HL-60 (cell line): ENCODE measurements around the gene NOP9.

Source experiments
- DNase-seq, 2 experiments: peaks; one replicate each; pipeline ENCODE4 v3.0.0-alpha.2; 2010 to 2020; ENCODE audit warnings: low read depth in 1 of 2, low spot score in 1 of 2
- H3K27ac ChIP-seq: fragments of 250-450 bp; sonication (Bioruptor Pico); replicated peaks from 2 replicates; pipeline ENCODE4 v1.5.1; 2020; ENCODE audit warnings: mild to moderate bottlenecking, moderate library complexity
- H3K27me3 ChIP-seq: fragments of 250-450 bp; sonication (Bioruptor Pico); 2 replicates; pipeline ENCODE4 v1.5.1; 2021; ENCODE audit warnings: mild to moderate bottlenecking, moderate library complexity; ENCODE audit not compliant: insufficient read depth, poor library complexity, severe bottlenecking
- H3K4me3 ChIP-seq: replicated peaks from 2 replicates; pipeline ENCODE4 v1.5.1; 2011; ENCODE audit warnings: mild to moderate bottlenecking, control low read depth, low read length; ENCODE audit not compliant: insufficient read depth
- GABPA ChIP-seq: IDR thresholded peaks from 2 replicates; pipeline ENCODE4 v1.6.1; 2012; ENCODE audit warnings: low read depth
- POLR2AphosphoS5 ChIP-seq: IDR thresholded peaks from 2 replicates; pipeline ENCODE4 v1.6.1; 2012; ENCODE audit warnings: low read depth
- SPI1 ChIP-seq: IDR thresholded peaks from 2 replicates; pipeline ENCODE4 v1.6.1; 2012; ENCODE audit warnings: low read depth, mild to moderate bottlenecking, borderline replicate concordance
- TF ChIP-seq, protein P1 (sequence below): IDR thresholded peaks from 2 replicates; pipeline ENCODE4 v1.6.1; 2012; ENCODE audit warnings: low read depth; ENCODE audit not compliant: insufficient replicate concordance
- TF ChIP-seq, protein P2 (sequence below): IDR thresholded peaks from one replicate; pipeline ENCODE4 v1.5.1; 2011; ENCODE audit warnings: low read length, control low read depth, inconsistent platforms; ENCODE audit not compliant: insufficient read depth

Gene NOP9

DNA sequence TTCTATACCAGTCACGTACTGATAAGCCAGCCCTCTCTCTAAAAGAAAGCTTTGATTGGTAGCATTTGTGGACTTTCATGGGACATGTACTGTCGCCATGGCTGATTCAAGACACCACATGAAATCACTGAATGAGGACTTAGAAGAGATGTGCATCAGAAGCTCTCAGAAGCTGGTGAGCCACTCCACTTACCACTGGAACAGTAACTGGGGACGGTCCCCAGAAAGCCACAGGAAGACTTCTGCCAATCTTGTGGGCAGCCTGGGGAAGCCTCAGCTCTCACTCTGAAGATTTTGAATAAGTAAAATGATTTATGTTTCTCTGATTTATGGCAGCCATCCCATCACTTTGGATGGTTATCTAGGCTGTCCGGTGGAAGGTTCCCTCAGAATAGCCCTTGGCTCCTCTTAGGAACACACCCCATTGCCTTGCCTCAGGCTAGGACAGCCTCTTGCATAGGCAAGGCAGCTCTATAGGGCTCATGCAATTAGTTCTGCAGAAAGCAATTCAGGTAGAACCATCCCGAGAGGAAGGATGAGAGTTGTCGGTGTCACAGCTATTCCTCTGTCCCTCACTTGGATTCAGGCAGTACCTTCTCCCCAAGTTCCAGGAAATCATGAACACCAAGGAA lies 9.9 kb upstream of the NOP9 start:
- no peaks in the 10 kb centered on the region for H3K27me3 ChIP-seq
- TF ChIP-seq, protein P1, sequence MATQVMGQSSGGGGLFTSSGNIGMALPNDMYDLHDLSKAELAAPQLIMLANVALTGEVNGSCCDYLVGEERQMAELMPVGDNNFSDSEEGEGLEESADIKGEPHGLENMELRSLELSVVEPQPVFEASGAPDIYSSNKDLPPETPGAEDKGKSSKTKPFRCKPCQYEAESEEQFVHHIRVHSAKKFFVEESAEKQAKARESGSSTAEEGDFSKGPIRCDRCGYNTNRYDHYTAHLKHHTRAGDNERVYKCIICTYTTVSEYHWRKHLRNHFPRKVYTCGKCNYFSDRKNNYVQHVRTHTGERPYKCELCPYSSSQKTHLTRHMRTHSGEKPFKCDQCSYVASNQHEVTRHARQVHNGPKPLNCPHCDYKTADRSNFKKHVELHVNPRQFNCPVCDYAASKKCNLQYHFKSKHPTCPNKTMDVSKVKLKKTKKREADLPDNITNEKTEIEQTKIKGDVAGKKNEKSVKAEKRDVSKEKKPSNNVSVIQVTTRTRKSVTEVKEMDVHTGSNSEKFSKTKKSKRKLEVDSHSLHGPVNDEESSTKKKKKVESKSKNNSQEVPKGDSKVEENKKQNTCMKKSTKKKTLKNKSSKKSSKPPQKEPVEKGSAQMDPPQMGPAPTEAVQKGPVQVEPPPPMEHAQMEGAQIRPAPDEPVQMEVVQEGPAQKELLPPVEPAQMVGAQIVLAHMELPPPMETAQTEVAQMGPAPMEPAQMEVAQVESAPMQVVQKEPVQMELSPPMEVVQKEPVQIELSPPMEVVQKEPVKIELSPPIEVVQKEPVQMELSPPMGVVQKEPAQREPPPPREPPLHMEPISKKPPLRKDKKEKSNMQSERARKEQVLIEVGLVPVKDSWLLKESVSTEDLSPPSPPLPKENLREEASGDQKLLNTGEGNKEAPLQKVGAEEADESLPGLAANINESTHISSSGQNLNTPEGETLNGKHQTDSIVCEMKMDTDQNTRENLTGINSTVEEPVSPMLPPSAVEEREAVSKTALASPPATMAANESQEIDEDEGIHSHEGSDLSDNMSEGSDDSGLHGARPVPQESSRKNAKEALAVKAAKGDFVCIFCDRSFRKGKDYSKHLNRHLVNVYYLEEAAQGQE, result no peak
- TF ChIP-seq SPI1 (no peak), GABPA (no peak), POLR2AphosphoS5 (no peak)
- TF ChIP-seq, protein P2, sequence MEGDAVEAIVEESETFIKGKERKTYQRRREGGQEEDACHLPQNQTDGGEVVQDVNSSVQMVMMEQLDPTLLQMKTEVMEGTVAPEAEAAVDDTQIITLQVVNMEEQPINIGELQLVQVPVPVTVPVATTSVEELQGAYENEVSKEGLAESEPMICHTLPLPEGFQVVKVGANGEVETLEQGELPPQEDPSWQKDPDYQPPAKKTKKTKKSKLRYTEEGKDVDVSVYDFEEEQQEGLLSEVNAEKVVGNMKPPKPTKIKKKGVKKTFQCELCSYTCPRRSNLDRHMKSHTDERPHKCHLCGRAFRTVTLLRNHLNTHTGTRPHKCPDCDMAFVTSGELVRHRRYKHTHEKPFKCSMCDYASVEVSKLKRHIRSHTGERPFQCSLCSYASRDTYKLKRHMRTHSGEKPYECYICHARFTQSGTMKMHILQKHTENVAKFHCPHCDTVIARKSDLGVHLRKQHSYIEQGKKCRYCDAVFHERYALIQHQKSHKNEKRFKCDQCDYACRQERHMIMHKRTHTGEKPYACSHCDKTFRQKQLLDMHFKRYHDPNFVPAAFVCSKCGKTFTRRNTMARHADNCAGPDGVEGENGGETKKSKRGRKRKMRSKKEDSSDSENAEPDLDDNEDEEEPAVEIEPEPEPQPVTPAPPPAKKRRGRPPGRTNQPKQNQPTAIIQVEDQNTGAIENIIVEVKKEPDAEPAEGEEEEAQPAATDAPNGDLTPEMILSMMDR, result no peak
- no peak overlapping the region for H3K4me3 ChIP-seq
- H3K27ac ChIP-seq, result no peak overlapping the region
- no peak for DNase-seq

DNA sequence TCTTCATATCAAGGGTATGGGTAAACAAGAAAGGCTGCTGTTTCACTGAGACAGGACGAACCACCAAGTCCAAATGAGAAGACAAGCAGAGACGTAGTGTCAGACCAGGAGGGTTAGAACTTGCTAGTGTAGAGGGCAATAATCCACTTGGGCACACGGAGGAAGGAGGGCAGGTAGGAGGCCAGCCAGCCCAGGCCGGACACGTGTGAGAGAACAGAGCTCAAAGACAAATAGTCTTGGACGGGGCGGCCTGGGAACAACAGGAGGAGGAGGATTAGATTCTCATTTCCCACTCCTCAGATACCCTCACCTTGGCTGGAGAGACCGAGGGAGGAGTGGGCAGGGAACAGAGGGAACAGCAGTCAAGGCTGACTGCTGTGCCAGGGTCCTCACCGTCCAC lies 8.9 kb upstream of the NOP9 start:
- Histone ChIP-seq H3K27me3 (no peaks in the 10 kb centered on the region), H3K27ac (no peak overlapping the region), H3K4me3 (no peak overlapping the region)
- DNase-seq, result no peak
- TF ChIP-seq, protein P2, result no peak
- no peak for TF ChIP-seq SPI1
- no peak for TF ChIP-seq GABPA
- TF ChIP-seq POLR2AphosphoS5, result no peak
- TF ChIP-seq, protein P1, result no peak

DNA sequence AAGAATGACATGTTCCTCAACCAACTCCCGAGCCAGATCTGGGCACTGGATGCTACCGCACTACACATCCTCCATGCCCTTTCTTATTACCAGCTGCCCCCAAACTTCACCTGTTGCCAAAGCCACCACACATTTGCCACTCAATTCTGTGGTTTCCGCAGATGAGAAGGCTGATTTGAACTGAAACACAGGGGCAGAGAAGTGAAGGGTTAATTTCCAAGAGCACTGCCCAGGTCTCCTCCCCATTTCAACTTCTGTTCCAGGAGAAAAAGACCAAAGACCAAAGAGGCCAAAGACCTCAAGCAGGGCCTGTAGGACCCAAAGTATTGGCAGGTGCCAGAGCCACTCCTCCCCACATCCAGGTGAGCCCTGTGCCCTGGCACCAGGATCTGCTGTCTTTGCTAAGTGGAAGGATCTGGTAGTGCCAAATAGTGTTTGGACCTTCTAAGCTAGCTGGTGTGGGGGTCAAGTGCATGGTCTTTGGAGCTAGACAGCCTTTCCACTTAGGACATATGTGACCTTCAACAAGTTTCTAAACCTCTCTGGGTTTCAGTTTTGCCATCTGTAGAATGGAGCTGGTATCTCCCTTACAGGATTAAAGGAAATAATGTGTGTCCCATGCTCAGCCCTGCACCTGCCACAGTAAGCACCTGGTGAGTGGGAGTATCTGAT lies 8.1 kb upstream of the NOP9 start:
- no peak for TF ChIP-seq SPI1
- TF ChIP-seq, protein P2, result no peak
- TF ChIP-seq GABPA, result no peak
- no peak for TF ChIP-seq POLR2AphosphoS5
- TF ChIP-seq, protein P1, result no peak
- no peak for DNase-seq
- Histone ChIP-seq H3K4me3 (no peak overlapping the region), H3K27ac (no peak overlapping the region), H3K27me3 (no peaks in the 10 kb centered on the region)
